GM12878 (cell line): ENCODE results near the gene SPATA6. TPM values are rescaled to one million over a fixed set of nuclear protein-coding genes. Genes with fewer than 3 reads are reported as not detected.

Experiments
- ATAC-seq: fragments of 200-7000 bp; cut with Tn5 transposase; 3 replicates; pipeline ENCODE4 v1.9.1; 2020; ENCODE audit warnings: mild to moderate bottlenecking, moderate library complexity
- BruUV-seq: library from RNA; stranded (reverse); fragments of 400-500 nt; replicated peaks from 2 replicates; lab custom pipeline; 2021; lab: Mats Ljungman, UMichigan
- CTCF ChIA-PET: fragments of 300-600 bp; sonication (Branson Sonifier 250); formaldehyde crosslinking; extraction: SDS; loops from one replicate; lab custom pipeline; 2021; ENCODE audit warnings: inconsistent platforms; lab: Yijun Ruan, JAX
- POLR2A ChIA-PET: fragments of 350-600 bp; formaldehyde crosslinking; extraction: SDS; loops from one replicate; lab custom pipeline; 2021; ENCODE audit warnings: inconsistent platforms; lab: Charles Lee
- RAD21 ChIA-PET: fragments of 300-600 bp; sonication (Branson Sonifier 250); formaldehyde crosslinking; loops from one replicate; lab custom pipeline; 2023; ENCODE audit warnings: antibody characterized with exemption; ENCODE audit not compliant: unreplicated experiment; lab: Charles Lee
- SMC1A ChIA-PET: fragments of 300-600 bp; sonication (Branson Sonifier 250); formaldehyde crosslinking; loops from one replicate; lab custom pipeline; 2023; ENCODE audit not compliant: unreplicated experiment, uncharacterized antibody; lab: Charles Lee
- DNase-seq: peaks from one replicate; pipeline ENCODE4 v3.0.0-alpha.2; 2011; ENCODE audit warnings: low read depth, low spot score
- FAIRE-seq: peaks from 3 replicates; lab custom pipeline; 2011; peaks lifted over from hg19 to GRCh38; lab: Jason Lieb, UNC
- H2AFZ ChIP-seq: 2 replicates; pipeline ENCODE4 v1.6.0; 2011; ENCODE audit warnings: low read depth, low read length, control low read depth; ENCODE audit not compliant: control insufficient read depth
- H3K27ac ChIP-seq: 2 replicates; pipeline ENCODE4 v1.5.1; 2011; ENCODE audit warnings: control low read depth; ENCODE audit not compliant: control insufficient read depth, insufficient read depth
- H3K27me3 ChIP-seq, 2 experiments: replicated peaks in 1 of 2; 2 replicates each; pipeline versions ENCODE4 v1.6.0 to v1.6.1; 2011; ENCODE audit warnings: low read length in 1 of 2; ENCODE audit not compliant: control insufficient read depth in 2 of 2, insufficient read depth in 2 of 2
- H3K36me3 ChIP-seq, 2 experiments: 2 replicates each; pipeline ENCODE4 v1.5.1; 2011; ENCODE audit warnings: low read length in 1 of 2; ENCODE audit not compliant: control insufficient read depth in 2 of 2, insufficient read depth in 2 of 2
- H3K4me1 ChIP-seq: 2 replicates; pipeline ENCODE4 v1.6.1; 2011; ENCODE audit warnings: mild to moderate bottlenecking, low read length, moderate library complexity, mixed read lengths; ENCODE audit not compliant: control insufficient read depth, insufficient read depth
- H3K4me2 ChIP-seq: 2 replicates; pipeline ENCODE4 v1.6.0; 2011; ENCODE audit warnings: control low read depth; ENCODE audit not compliant: control insufficient read depth, insufficient read depth
- H3K4me3 ChIP-seq: fragments of 200-600 bp; sonication (generic); 2 replicates; pipeline ENCODE4 v1.5.1; 2016
- H3K79me2 ChIP-seq: 2 replicates; pipeline ENCODE4 v1.6.0; 2011; ENCODE audit warnings: low read length; ENCODE audit not compliant: control insufficient read depth, insufficient read depth
- H3K9ac ChIP-seq: 2 replicates; pipeline ENCODE4 v1.8.0; 2011; ENCODE audit warnings: low read length, control low read depth, mixed read lengths; ENCODE audit not compliant: control insufficient read depth, insufficient read depth
- H3K9me3 ChIP-seq: replicated peaks from 3 replicates; pipeline ENCODE4 v1.5.1; 2011; ENCODE audit warnings: mild to moderate bottlenecking, low read length; ENCODE audit not compliant: control insufficient read depth, insufficient read depth
- H4K20me1 ChIP-seq: 2 replicates; pipeline ENCODE4 v1.6.0; 2011; ENCODE audit not compliant: control insufficient read depth, insufficient read depth
- ATF2 ChIP-seq: IDR thresholded peaks from 2 replicates; pipeline ENCODE4 v1.6.1; 2012; ENCODE audit warnings: low read length, inconsistent platforms
- BACH1 ChIP-seq: fragments of 450-650 bp; IDR thresholded peaks from 2 replicates; pipeline ENCODE4 v1.6.1; 2017; ENCODE audit warnings: mild to moderate bottlenecking, borderline replicate concordance
- EP300 ChIP-seq, 2 experiments: fragments of 150-350 bp in 1 of 2; IDR thresholded peaks; 2 replicates each; pipeline ENCODE4 v1.6.1; 2011 to 2012; ENCODE audit warnings: low read depth in 2 of 2, low read length in 2 of 2, borderline replicate concordance in 1 of 2, improper control_type of control experiment in 1 of 2, inconsistent platforms in 1 of 2; ENCODE audit not compliant: control insufficient read depth in 1 of 2
- RAD51 ChIP-seq: fragments of 450-650 bp; IDR thresholded peaks from 2 replicates; pipeline ENCODE4 v1.6.1; 2016; ENCODE audit warnings: moderate library complexity, mild to moderate bottlenecking, inconsistent platforms
- SMARCA5 ChIP-seq: fragments of 450-650 bp; IDR thresholded peaks from 2 replicates; pipeline ENCODE4 v1.6.1; 2017; ENCODE audit warnings: mild to moderate bottlenecking
- SPI1 ChIP-seq: IDR thresholded peaks from 2 replicates; pipeline ENCODE4 v1.6.1; 2011; ENCODE audit warnings: low read depth, mild to moderate bottlenecking, low read length, moderate library complexity, borderline replicate concordance; ENCODE audit not compliant: insufficient read depth
- ZBED1 ChIP-seq: IDR thresholded peaks from 2 replicates; pipeline ENCODE4 v1.6.1; 2016; ENCODE audit warnings: borderline replicate concordance
- WGBS: methylation state at CpG from one replicate; pipeline ENCODE4 v1.1.6; 2016; ENCODE audit warnings: low lambda C conversion rate; ENCODE audit not compliant: insufficient replicate concordance, insufficient coverage; ENCODE audit errors: missing lambda C conversion rate; 5-methylcytosine and 5-hydroxymethylcytosine counted together
- in situ Hi-C: fragments of 300-500 bp; cut with MboI; formaldehyde crosslinking; loops from 9 replicates; pipeline ENCODE4 v1.14.3; 2018; ENCODE audit warnings: mixed read lengths
- intact Hi-C: fragments of 100-400 bp; cut with micrococcal nuclease; formaldehyde crosslinking; loops from one replicate; pipeline ENCODE4 v1.14.2; 2022; ENCODE audit not compliant: unreplicated experiment
- polyA plus RNA-seq, 11 experiments: library from polyadenylated mRNA; depleted of rRNA in 4 of 11; unstranded in 6 of 11; stranded (reverse) in 5 of 11; fragments of >200 nt; fragmentation: Nextera tagmentation in 4 of 11; fragmentation: Illumina TruSeq in 1 of 11; extraction: Ambion mirVana in 4 of 11; extraction: Trizol in 1 of 11; gene quantifications; 1 replicate in 1 of 11; 2 replicates in 10 of 11; pipeline versions ENCODE4 v1.2.1 to v1.2.3, GENCODE V29; 2011 to 2016; ENCODE audit warnings: inconsistent platforms in 2 of 11, missing spikeins in 2 of 11, low read depth in 1 of 11
- total RNA-seq, 4 experiments: library from RNA; depleted of rRNA in 3 of 4; stranded (reverse); fragments of >200 nt in 3 of 4; fragmentation: Illumina TruSeq in 1 of 4; extraction: Trizol in 1 of 4; gene quantifications; 2 replicates each; pipeline versions ENCODE4 v1.2.1 to v1.2.3, GENCODE V29; 2013 to 2021
- TF ChIP-seq, protein P1 (sequence below): fragments of 450-650 bp; conservative IDR thresholded peaks from 2 replicates; pipeline ENCODE4 v1.6.1; 2017; ENCODE audit warnings: mild to moderate bottlenecking, moderate library complexity

The SPATA6 gene
- total and polyA plus RNA-seq, 10 of the 15 experiments (the other 5 are each of a cell fraction or from before 2014, with no cell fraction given), result 0.29 TPM; not detected in 9

DNA sequence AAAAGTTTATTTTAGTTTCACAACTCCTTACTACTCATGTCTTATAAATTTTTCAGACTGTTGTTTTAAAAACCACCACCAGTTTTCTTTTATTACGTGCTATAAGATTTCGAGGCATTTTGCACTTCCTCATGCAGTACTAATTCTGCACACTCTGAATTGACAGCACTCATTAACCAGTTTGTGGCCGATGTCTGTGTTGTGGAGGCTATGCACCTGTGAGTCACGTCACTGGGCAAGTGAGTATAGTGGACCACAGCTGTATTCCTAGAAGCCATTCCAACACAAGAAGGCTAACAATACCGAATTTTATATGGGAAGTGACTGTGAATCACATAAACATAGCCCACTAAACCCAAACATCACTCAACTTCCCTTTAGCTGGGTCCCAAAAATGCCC is 21.0 kb upstream of the SPATA6 start:
- ChIA-PET POLR2A (no interaction called here), SMC1A (no interaction called here), RAD21 (no interaction called here), CTCF (interaction anchor here (0.7 kb wide), 1 partner anchor 413 kb away, joined by 3 read pairs; no protein-coding TSS in a partner anchor)
- Histone ChIP-seq H3K27ac (no peak overlapping the region), H3K27me3 (no peaks in the 10 kb centered on the region), H3K36me3 (no peaks in the 10 kb centered on the region), H2AFZ (no peak overlapping the region), H3K4me3 (no peak overlapping the region), H3K9me3 (no peaks in the 10 kb centered on the region), H4K20me1 (no peaks in the 10 kb centered on the region), H3K4me1 (no peaks in the 10 kb centered on the region), H3K79me2 (no peaks in the 10 kb centered on the region), H3K9ac (no peak overlapping the region), H3K4me2 (no peak overlapping the region)
- in situ Hi-C loops, result no loop called here
- DNase-seq, result no peak
- no peak for ATAC-seq
- TF ChIP-seq ZBED1 (no peak), ATF2 (no peak), SPI1 (no peak), RAD51 (no peak), BACH1 (no peak), EP300 (IDR thresholded peaks at IDR 0.05; ENCODE audit: borderline replicate concordance in 1 of 2, control insufficient read depth in 1 of 2, low read depth in 2 of 2, low read length in 2 of 2) (no peak), SMARCA5 (no peak)
- TF ChIP-seq, protein P1, sequence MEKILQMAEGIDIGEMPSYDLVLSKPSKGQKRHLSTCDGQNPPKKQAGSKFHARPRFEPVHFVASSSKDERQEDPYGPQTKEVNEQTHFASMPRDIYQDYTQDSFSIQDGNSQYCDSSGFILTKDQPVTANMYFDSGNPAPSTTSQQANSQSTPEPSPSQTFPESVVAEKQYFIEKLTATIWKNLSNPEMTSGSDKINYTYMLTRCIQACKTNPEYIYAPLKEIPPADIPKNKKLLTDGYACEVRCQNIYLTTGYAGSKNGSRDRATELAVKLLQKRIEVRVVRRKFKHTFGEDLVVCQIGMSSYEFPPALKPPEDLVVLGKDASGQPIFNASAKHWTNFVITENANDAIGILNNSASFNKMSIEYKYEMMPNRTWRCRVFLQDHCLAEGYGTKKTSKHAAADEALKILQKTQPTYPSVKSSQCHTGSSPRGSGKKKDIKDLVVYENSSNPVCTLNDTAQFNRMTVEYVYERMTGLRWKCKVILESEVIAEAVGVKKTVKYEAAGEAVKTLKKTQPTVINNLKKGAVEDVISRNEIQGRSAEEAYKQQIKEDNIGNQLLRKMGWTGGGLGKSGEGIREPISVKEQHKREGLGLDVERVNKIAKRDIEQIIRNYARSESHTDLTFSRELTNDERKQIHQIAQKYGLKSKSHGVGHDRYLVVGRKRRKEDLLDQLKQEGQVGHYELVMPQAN, result no peak
- FAIRE-seq, result no peak
- BruUV-seq, result no TSS peak
- WGBS, result 27% methylated on average over 5 of the region's 5 CpGs
- intact Hi-C loops, result no loop called here
